H1 (cell line): ENCODE data around the gene ACY1. TPM values are rescaled to one million over a fixed set of nuclear protein-coding genes. Genes with fewer than 3 reads are reported as not detected.

Experiments
- KDM4A ChIP-seq: IDR thresholded peaks from one replicate; pipeline ENCODE4 v1.7.1; 2012; ENCODE audit warnings: low read depth, mild to moderate bottlenecking, moderate library complexity, low read length, inconsistent platforms; ENCODE audit not compliant: severe bottlenecking
- RXRA ChIP-seq: IDR thresholded peaks from 2 replicates; pipeline ENCODE4 v1.6.1; 2011; ENCODE audit warnings: low read depth, mild to moderate bottlenecking, low read length, moderate library complexity; ENCODE audit not compliant: insufficient read depth
- SIN3A ChIP-seq, 2 experiments: IDR thresholded peaks in 1 of 2; conservative IDR thresholded peaks in 1 of 2; 2 replicates each; pipeline ENCODE4 v1.6.1; 2011 to 2012; ENCODE audit warnings: low read length in 2 of 2, improper control_type of control experiment in 1 of 2, low read depth in 1 of 2, mild to moderate bottlenecking in 1 of 2
- polyA plus RNA-seq, 7 experiments: library from polyadenylated mRNA; depleted of rRNA in 3 of 7; stranded (reverse) in 5 of 7; unstranded in 2 of 7; fragments of >200 nt in 5 of 7; fragments of 200-250 nt in 2 of 7; gene quantifications; 1 replicate in 5 of 7; 2 replicates in 1 of 7; 4 replicates in 1 of 7; pipeline versions ENCODE4 v1.2.1 to v1.2.3, GENCODE V29; 2011 to 2013; ENCODE audit warnings: missing spikeins in 2 of 7, mixed read lengths in 2 of 7
- total RNA-seq: library from RNA; stranded (reverse); fragmentation: NEBNext Ultra II Directional; extraction: Animal tissue kit (Norgen Biotek cat#: 25700); gene quantifications from 2 replicates; pipeline ENCODE4 v1.2.1, GENCODE V29; 2021
- TF ChIP-seq, protein P1 (sequence below), 3 experiments: IDR thresholded peaks; 1 replicate in 2 of 3; 2 replicates in 1 of 3; pipeline versions ENCODE4 v1.5.1 to v1.6.1; 2011; ENCODE audit warnings: low read length in 3 of 3, mild to moderate bottlenecking in 3 of 3, inconsistent platforms in 2 of 3, low read depth in 1 of 3, moderate library complexity in 1 of 3; ENCODE audit not compliant: insufficient read depth in 1 of 3; ENCODE audit errors: control extremely low read depth in 1 of 3

ACY1 gene
- total and polyA plus RNA-seq, 2 of the 8 experiments (the other 6 are each of a cell fraction or from before 2014, with no cell fraction given) = 48.3 to 113 TPM

GRCh38 chr3:52010431-52010830, 27.1 kb downstream of the ACY1 start (continued):
- TF ChIP-seq, protein P1, sequence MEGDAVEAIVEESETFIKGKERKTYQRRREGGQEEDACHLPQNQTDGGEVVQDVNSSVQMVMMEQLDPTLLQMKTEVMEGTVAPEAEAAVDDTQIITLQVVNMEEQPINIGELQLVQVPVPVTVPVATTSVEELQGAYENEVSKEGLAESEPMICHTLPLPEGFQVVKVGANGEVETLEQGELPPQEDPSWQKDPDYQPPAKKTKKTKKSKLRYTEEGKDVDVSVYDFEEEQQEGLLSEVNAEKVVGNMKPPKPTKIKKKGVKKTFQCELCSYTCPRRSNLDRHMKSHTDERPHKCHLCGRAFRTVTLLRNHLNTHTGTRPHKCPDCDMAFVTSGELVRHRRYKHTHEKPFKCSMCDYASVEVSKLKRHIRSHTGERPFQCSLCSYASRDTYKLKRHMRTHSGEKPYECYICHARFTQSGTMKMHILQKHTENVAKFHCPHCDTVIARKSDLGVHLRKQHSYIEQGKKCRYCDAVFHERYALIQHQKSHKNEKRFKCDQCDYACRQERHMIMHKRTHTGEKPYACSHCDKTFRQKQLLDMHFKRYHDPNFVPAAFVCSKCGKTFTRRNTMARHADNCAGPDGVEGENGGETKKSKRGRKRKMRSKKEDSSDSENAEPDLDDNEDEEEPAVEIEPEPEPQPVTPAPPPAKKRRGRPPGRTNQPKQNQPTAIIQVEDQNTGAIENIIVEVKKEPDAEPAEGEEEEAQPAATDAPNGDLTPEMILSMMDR (IDR thresholded peaks at IDR 0.05; ENCODE audit: control extremely low read depth in 1 of 3, insufficient read depth in 1 of 3, low read depth in 1 of 3, low read length in 3 of 3) = no peak
- TF ChIP-seq RXRA (no peak), KDM4A (no peak), SIN3A (conservative IDR thresholded peaks at IDR 0.05 in 1 of 2, IDR thresholded peaks at IDR 0.05 in 1 of 2; ENCODE audit: low read depth in 1 of 2, low read length in 2 of 2) (no peak)
